ENCODE results near the gene MYCBP2.

DNA sequence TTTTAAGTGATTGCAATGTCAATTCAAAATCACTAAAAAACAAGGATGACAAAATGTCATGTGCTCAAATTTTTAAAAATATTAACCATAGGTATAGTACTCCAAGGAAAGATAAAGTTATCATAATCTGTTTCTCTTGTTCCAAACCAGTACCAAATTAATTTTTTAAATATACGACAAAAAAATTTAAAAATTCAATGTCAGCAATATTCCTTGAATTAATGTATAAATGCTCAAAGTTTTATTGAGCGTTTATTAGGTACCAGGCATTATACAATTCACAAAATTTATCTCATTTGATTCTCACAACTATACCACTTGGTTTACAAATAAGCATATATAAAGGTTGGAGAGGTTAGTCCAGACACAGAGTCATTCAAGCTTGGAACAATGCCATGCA lies 64.7 kb downstream of the MYCBP2 start:
- TF ChIP-seq CTCF (IDR thresholded peaks at IDR 0.05; ENCODE audit: low read depth, low read length, missing input control): no peak
- no peak for TF ChIP-seq TAF1 (conservative IDR thresholded peaks at IDR 0.05)
- TF ChIP-seq YY1 (IDR thresholded peaks at IDR 0.05): no peak
- no peak for TF ChIP-seq NR2F2 (IDR thresholded peaks at IDR 0.05)
- no peak for TF ChIP-seq REST (IDR thresholded peaks at IDR 0.05)
- TF ChIP-seq, protein P1, sequence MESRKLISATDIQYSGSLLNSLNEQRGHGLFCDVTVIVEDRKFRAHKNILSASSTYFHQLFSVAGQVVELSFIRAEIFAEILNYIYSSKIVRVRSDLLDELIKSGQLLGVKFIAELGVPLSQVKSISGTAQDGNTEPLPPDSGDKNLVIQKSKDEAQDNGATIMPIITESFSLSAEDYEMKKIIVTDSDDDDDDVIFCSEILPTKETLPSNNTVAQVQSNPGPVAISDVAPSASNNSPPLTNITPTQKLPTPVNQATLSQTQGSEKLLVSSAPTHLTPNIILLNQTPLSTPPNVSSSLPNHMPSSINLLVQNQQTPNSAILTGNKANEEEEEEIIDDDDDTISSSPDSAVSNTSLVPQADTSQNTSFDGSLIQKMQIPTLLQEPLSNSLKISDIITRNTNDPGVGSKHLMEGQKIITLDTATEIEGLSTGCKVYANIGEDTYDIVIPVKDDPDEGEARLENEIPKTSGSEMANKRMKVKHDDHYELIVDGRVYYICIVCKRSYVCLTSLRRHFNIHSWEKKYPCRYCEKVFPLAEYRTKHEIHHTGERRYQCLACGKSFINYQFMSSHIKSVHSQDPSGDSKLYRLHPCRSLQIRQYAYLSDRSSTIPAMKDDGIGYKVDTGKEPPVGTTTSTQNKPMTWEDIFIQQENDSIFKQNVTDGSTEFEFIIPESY (IDR thresholded peaks at IDR 0.05): no peak
- TF ChIP-seq FOXA1 (IDR thresholded peaks at IDR 0.05): no peak
- no peak for TF ChIP-seq RAD21 (IDR thresholded peaks at IDR 0.05)
- TF ChIP-seq, protein P2, sequence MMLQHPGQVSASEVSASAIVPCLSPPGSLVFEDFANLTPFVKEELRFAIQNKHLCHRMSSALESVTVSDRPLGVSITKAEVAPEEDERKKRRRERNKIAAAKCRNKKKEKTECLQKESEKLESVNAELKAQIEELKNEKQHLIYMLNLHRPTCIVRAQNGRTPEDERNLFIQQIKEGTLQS (IDR thresholded peaks at IDR 0.05): no peak
- TF ChIP-seq MAX (IDR thresholded peaks at IDR 0.05): no peak
- no peak for TF ChIP-seq JUND (IDR thresholded peaks at IDR 0.05)

Measured in liver (tissue), 3 donors.